ENCODE results near the gene UBLCP1.
A peak's percentile ranks its signal among the peaks of the same experiment; 100 is the strongest.

The UBLCP1 gene

GRCh38 chr5:159319363-159319762, 56.3 kb downstream of the UBLCP1 start:
- TF ChIP-seq, protein P1, sequence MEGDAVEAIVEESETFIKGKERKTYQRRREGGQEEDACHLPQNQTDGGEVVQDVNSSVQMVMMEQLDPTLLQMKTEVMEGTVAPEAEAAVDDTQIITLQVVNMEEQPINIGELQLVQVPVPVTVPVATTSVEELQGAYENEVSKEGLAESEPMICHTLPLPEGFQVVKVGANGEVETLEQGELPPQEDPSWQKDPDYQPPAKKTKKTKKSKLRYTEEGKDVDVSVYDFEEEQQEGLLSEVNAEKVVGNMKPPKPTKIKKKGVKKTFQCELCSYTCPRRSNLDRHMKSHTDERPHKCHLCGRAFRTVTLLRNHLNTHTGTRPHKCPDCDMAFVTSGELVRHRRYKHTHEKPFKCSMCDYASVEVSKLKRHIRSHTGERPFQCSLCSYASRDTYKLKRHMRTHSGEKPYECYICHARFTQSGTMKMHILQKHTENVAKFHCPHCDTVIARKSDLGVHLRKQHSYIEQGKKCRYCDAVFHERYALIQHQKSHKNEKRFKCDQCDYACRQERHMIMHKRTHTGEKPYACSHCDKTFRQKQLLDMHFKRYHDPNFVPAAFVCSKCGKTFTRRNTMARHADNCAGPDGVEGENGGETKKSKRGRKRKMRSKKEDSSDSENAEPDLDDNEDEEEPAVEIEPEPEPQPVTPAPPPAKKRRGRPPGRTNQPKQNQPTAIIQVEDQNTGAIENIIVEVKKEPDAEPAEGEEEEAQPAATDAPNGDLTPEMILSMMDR (IDR thresholded peaks at IDR 0.05; ENCODE audit: low read depth, low read length) = no peak
- Histone ChIP-seq H3K4me3 (ENCODE audit: low read depth, low read length) (no peak overlapping the region), H3K27me3 (ENCODE audit: insufficient read depth, low read depth, severe bottlenecking) (no peaks in the 10 kb centered on the region), H3K27ac (no peak overlapping the region), H3K9me3 (ENCODE audit: severe bottlenecking) (no peaks in the 10 kb centered on the region), H3K36me3 (no peaks in the 10 kb centered on the region)
- DNase-seq = no peak

DNA sequence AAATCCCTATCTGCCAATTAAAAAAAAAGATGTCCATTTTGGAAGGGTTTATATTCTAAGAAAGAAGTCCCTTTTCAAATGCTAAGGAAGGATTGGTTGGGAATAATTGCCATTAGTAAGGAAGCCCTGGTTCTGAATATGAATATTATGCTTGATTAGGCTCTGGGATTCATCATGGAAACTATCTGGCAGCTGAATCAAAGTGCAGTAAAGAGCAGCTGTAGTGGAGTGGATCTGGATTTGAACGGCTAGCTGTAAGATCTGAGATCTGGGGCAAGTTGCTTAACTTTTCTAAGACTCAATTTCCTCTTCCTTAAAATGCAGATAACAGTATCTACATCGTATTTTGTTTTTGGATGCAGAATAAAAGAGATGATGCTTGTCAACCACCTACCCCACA, 56.7 kb downstream of the UBLCP1 start:
- TF ChIP-seq, protein P1 (IDR thresholded peaks at IDR 0.05; ENCODE audit: low read depth, low read length) = no peak
- Histone ChIP-seq H3K27me3 (ENCODE audit: insufficient read depth, low read depth, severe bottlenecking) (no peaks in the 10 kb centered on the region), H3K27ac (no peak overlapping the region), H3K9me3 (ENCODE audit: severe bottlenecking) (no peaks in the 10 kb centered on the region), H3K36me3 (no peaks in the 10 kb centered on the region), H3K4me3 (ENCODE audit: low read depth, low read length) (no peak overlapping the region)
- no peak for DNase-seq

DNA sequence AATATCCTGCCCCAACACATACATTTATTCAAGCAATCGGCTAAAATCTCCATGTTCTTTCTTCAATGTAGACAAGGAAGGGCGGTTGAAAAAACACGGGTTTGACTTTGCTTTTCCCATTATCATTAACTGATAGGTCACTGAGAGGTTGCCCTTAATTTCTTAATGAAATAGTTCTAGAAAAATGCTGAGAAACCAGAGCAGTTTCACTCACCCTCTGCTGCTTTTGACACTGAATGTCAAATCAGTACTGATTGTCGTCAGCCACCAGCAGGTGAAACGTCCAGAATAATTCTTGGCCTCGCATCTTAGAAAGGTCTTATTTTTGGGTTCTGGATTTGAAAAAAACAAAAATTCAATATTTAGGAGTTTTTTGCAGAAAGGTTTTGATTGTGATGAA, 59.1 kb downstream of the UBLCP1 start:
- no peak for DNase-seq
- TF ChIP-seq, protein P1 (IDR thresholded peaks at IDR 0.05; ENCODE audit: low read depth, low read length) = no peak
- no peaks in the 10 kb centered on the region for H3K9me3 ChIP-seq (ENCODE audit: severe bottlenecking)
- no peaks in the 10 kb centered on the region for H3K27me3 ChIP-seq (ENCODE audit: insufficient read depth, low read depth, severe bottlenecking)
- H3K27ac ChIP-seq = no peak overlapping the region
- H3K36me3 ChIP-seq = no peaks in the 10 kb centered on the region
- H3K4me3 ChIP-seq (ENCODE audit: low read depth, low read length) = no peak overlapping the region

- no peaks in the 10 kb centered on the region for H3K27me3 ChIP-seq (ENCODE audit: insufficient read depth, low read depth, severe bottlenecking)
- no peak overlapping the region for H3K4me3 ChIP-seq (ENCODE audit: low read depth, low read length)
- DNase-seq = peak; percentile 28
- no peaks in the 10 kb centered on the region for H3K9me3 ChIP-seq (ENCODE audit: severe bottlenecking)
- no peak overlapping the region for H3K27ac ChIP-seq
- TF ChIP-seq, protein P1 (IDR thresholded peaks at IDR 0.05; ENCODE audit: low read depth, low read length) = no peak
- no peaks in the 10 kb centered on the region for H3K36me3 ChIP-seq
Measured at GRCh38 chr5:159324102-159324755, 61.1 kb downstream of the UBLCP1 start.

- no peak for DNase-seq
- TF ChIP-seq, protein P1 (IDR thresholded peaks at IDR 0.05; ENCODE audit: low read depth, low read length) = no peak
- Histone ChIP-seq H3K27ac (no peak overlapping the region), H3K36me3 (no peaks in the 10 kb centered on the region), H3K27me3 (ENCODE audit: insufficient read depth, low read depth, severe bottlenecking) (no peaks in the 10 kb centered on the region), H3K4me3 (ENCODE audit: low read depth, low read length) (no peak overlapping the region), H3K9me3 (ENCODE audit: severe bottlenecking) (no peaks in the 10 kb centered on the region)
Measured at GRCh38 chr5:159324986-159325385, 61.9 kb downstream of the UBLCP1 start.

Data from WERI-Rb-1 (cell line).